ENCODE data around the gene TMEM156.

Gene TMEM156

DNA sequence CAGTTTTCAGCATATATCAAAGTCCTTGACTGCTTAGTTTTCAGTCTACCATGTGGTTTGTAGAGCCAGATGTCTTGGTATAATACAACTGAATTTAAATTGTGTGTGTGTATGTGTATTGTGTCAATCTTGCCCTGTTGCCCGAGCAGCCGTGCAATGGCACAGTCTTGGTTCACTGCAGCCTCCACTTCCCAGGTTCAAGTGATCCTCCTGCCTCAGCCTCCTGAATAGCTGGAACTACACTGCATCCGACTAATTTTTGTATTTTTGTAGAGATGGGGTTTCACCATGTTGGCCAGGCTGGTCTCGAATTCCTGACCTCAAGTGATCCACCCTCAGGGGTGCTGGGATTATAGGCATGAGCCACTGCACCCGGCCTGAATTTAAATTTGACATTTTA, 23.8 kb upstream of the TMEM156 start:
- DNase-seq (no peak), ATAC-seq (ENCODE audit: insufficient read depth, low read depth) (no peak)
- no peak overlapping the region for H3K4me2 ChIP-seq (ENCODE audit: insufficient read depth, low read length)
- H3K4me3 ChIP-seq (ENCODE audit: low read depth in 1 of 2, low read length in 2 of 2) = no peak overlapping the region
- no peak overlapping the region for H2AFZ ChIP-seq (ENCODE audit: low read depth, low read length)
- H3K27ac ChIP-seq (ENCODE audit: low read length) = no peak overlapping the region
- no peak for TF ChIP-seq EZH2 (IDR thresholded peaks at IDR 0.05; ENCODE audit: borderline replicate concordance, low read depth, low read length, severe bottlenecking)
- TF ChIP-seq, protein P1, sequence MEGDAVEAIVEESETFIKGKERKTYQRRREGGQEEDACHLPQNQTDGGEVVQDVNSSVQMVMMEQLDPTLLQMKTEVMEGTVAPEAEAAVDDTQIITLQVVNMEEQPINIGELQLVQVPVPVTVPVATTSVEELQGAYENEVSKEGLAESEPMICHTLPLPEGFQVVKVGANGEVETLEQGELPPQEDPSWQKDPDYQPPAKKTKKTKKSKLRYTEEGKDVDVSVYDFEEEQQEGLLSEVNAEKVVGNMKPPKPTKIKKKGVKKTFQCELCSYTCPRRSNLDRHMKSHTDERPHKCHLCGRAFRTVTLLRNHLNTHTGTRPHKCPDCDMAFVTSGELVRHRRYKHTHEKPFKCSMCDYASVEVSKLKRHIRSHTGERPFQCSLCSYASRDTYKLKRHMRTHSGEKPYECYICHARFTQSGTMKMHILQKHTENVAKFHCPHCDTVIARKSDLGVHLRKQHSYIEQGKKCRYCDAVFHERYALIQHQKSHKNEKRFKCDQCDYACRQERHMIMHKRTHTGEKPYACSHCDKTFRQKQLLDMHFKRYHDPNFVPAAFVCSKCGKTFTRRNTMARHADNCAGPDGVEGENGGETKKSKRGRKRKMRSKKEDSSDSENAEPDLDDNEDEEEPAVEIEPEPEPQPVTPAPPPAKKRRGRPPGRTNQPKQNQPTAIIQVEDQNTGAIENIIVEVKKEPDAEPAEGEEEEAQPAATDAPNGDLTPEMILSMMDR (IDR thresholded peaks at IDR 0.05; ENCODE audit: borderline replicate concordance, extremely low read depth, low read length, poor library complexity, severe bottlenecking) = no peak
- no peaks in the 10 kb centered on the region for H3K9me3 ChIP-seq (ENCODE audit: insufficient read depth, low read length, severe bottlenecking)
- H3K79me2 ChIP-seq (ENCODE audit: insufficient read depth, low read length) = peaks cover 26% of the 10 kb centered on the region
- no peaks in the 10 kb centered on the region for H3K27me3 ChIP-seq (ENCODE audit: insufficient read depth, low read length, poor library complexity)
- no peaks in the 10 kb centered on the region for H3K4me1 ChIP-seq (ENCODE audit: insufficient read depth, low read length)
- no peak overlapping the region for H3K9ac ChIP-seq (ENCODE audit: low read depth, low read length)
- H3K36me3 ChIP-seq (ENCODE audit: insufficient read depth, low read length) = no peaks in the 10 kb centered on the region
- peaks cover 6% of the 10 kb centered on the region; the same call in 1 of the 2 replicates for H4K20me1 ChIP-seq (ENCODE audit: insufficient read depth, low read length)

DNA sequence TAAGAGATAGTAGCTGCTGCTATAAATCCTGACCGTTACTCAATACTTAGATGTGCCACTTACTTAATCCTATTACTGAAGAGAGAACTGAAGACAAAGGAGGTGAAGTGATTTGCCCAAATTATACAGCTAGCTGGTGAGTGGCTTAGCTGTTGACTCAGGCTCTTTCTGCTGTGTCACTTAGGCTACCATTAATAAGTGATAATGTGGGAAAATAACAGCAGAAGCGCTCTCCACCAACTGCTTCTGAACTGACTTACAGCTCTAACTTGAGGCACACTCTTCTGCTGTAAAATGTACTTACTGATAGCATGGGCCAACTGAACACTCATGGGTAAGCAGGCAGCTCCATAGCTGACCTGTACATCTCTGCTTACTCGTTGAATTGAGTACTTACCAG, 22.3 kb upstream of the TMEM156 start:
- H3K36me3 ChIP-seq (ENCODE audit: insufficient read depth, low read length) = no peaks in the 10 kb centered on the region
- no peak overlapping the region for H2AFZ ChIP-seq (ENCODE audit: low read depth, low read length)
- no peak overlapping the region for H3K9ac ChIP-seq (ENCODE audit: low read depth, low read length)
- ATAC-seq (ENCODE audit: insufficient read depth, low read depth) (no peak), DNase-seq (no peak)
- H4K20me1 ChIP-seq (ENCODE audit: insufficient read depth, low read length) = peaks cover 6% of the 10 kb centered on the region; the same call in 1 of the 2 replicates
- H3K27ac ChIP-seq (ENCODE audit: low read length) = no peak overlapping the region
- H3K79me2 ChIP-seq (ENCODE audit: insufficient read depth, low read length) = peaks cover 21% of the 10 kb centered on the region
- H3K27me3 ChIP-seq (ENCODE audit: insufficient read depth, low read length, poor library complexity) = no peaks in the 10 kb centered on the region
- H3K4me1 ChIP-seq (ENCODE audit: insufficient read depth, low read length) = no peaks in the 10 kb centered on the region
- no peak overlapping the region for H3K4me2 ChIP-seq (ENCODE audit: insufficient read depth, low read length)
- TF ChIP-seq, protein P1 (IDR thresholded peaks at IDR 0.05; ENCODE audit: borderline replicate concordance, extremely low read depth, low read length, poor library complexity, severe bottlenecking) = no peak
- no peak for TF ChIP-seq EZH2 (IDR thresholded peaks at IDR 0.05; ENCODE audit: borderline replicate concordance, low read depth, low read length, severe bottlenecking)
- no peak overlapping the region for H3K4me3 ChIP-seq (ENCODE audit: low read depth in 1 of 2, low read length in 2 of 2)
- no peaks in the 10 kb centered on the region for H3K9me3 ChIP-seq (ENCODE audit: insufficient read depth, low read length, severe bottlenecking)

DNA sequence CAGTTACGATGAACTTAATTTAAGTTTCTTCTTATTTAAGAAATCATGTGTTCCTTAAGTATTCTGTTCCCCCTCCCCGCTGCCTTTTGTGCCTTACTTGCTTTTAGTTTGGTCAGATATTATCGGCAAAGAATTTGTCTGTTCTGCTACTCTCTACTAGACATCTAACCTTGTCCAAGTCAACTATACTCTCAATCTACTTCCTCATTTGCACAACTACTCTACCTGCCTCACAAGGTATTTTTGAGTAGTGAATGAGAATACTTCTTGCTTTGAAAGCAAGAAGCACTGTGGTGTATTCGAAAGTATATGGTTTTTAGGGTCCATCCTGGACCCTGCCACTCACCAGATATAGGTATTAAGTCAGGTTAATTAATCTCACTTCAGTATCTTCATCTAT, 21.8 kb upstream of the TMEM156 start:
- H3K79me2 ChIP-seq (ENCODE audit: insufficient read depth, low read length) = peaks cover 25% of the 10 kb centered on the region
- H2AFZ ChIP-seq (ENCODE audit: low read depth, low read length) = no peak overlapping the region
- no peaks in the 10 kb centered on the region for H3K27me3 ChIP-seq (ENCODE audit: insufficient read depth, low read length, poor library complexity)
- DNase-seq (no peak), ATAC-seq (ENCODE audit: insufficient read depth, low read depth) (no peak)
- no peak overlapping the region for H3K4me2 ChIP-seq (ENCODE audit: insufficient read depth, low read length)
- no peaks in the 10 kb centered on the region for H3K9me3 ChIP-seq (ENCODE audit: insufficient read depth, low read length, severe bottlenecking)
- peaks cover under 1% of the 10 kb centered on the region; the same call in 1 of the 2 replicates for H3K36me3 ChIP-seq (ENCODE audit: insufficient read depth, low read length)
- TF ChIP-seq EZH2 (IDR thresholded peaks at IDR 0.05; ENCODE audit: borderline replicate concordance, low read depth, low read length, severe bottlenecking) = no peak
- TF ChIP-seq, protein P1 (IDR thresholded peaks at IDR 0.05; ENCODE audit: borderline replicate concordance, extremely low read depth, low read length, poor library complexity, severe bottlenecking) = no peak
- H3K4me1 ChIP-seq (ENCODE audit: insufficient read depth, low read length) = no peaks in the 10 kb centered on the region
- no peak overlapping the region for H3K9ac ChIP-seq (ENCODE audit: low read depth, low read length)
- H3K4me3 ChIP-seq (ENCODE audit: low read depth in 1 of 2, low read length in 2 of 2) = no peak overlapping the region
- H4K20me1 ChIP-seq (ENCODE audit: insufficient read depth, low read length) = peaks cover 6% of the 10 kb centered on the region; the same call in 1 of the 2 replicates
- no peak overlapping the region for H3K27ac ChIP-seq (ENCODE audit: low read length)

DNA sequence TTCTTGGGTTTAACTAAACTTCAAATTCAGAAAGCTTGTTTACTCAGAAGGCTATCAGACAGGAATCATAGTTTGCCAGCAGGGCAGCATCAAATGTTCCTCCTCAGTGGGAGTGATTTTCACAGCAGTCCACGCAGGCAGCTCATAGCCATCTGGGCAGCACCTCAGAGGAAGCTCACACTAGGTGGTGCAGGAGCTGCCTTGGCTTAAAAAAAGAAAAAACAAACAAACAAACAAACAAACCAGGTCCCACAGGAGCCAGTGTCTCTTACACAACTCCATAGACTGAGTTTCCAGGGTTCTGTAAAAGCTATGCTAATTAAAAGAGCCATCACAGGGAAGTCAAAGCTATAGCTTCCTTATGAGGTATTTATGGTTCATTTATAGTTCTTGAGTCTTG, 19.3 kb upstream of the TMEM156 start:
- H3K4me3 ChIP-seq (ENCODE audit: low read depth in 1 of 2, low read length in 2 of 2) = no peak overlapping the region
- no peak overlapping the region for H3K4me2 ChIP-seq (ENCODE audit: insufficient read depth, low read length)
- H3K79me2 ChIP-seq (ENCODE audit: insufficient read depth, low read length) = peaks cover 22% of the 10 kb centered on the region
- peaks cover 2% of the 10 kb centered on the region; the same call in 1 of the 2 replicates for H3K36me3 ChIP-seq (ENCODE audit: insufficient read depth, low read length)
- H3K9ac ChIP-seq (ENCODE audit: low read depth, low read length) = no peak overlapping the region
- no peak overlapping the region for H3K27ac ChIP-seq (ENCODE audit: low read length)
- H3K27me3 ChIP-seq (ENCODE audit: insufficient read depth, low read length, poor library complexity) = no peaks in the 10 kb centered on the region
- DNase-seq (no peak), ATAC-seq (ENCODE audit: insufficient read depth, low read depth) (no peak)
- TF ChIP-seq, protein P1 (IDR thresholded peaks at IDR 0.05; ENCODE audit: borderline replicate concordance, extremely low read depth, low read length, poor library complexity, severe bottlenecking) = no peak
- no peak for TF ChIP-seq EZH2 (IDR thresholded peaks at IDR 0.05; ENCODE audit: borderline replicate concordance, low read depth, low read length, severe bottlenecking)
- no peaks in the 10 kb centered on the region for H3K9me3 ChIP-seq (ENCODE audit: insufficient read depth, low read length, severe bottlenecking)
- H2AFZ ChIP-seq (ENCODE audit: low read depth, low read length) = no peak overlapping the region
- H4K20me1 ChIP-seq (ENCODE audit: insufficient read depth, low read length) = peaks cover 6% of the 10 kb centered on the region; the same call in 1 of the 2 replicates
- peaks cover 15% of the 10 kb centered on the region for H3K4me1 ChIP-seq (ENCODE audit: insufficient read depth, low read length)
